Glutamatergic neuron (in vitro differentiated cells): Measurements from ENCODE around the gene APBB1IP. TPM values are rescaled to one million over a fixed set of nuclear protein-coding genes. Genes with fewer than 3 reads are reported as not detected.
"Not testable (repeated sequence)": the region's sequence is repeated elsewhere in the genome, so short reads cannot be mapped to it uniquely, and the experiment has no call there.

Source experiments
- DNase-seq: peaks from one replicate; pipeline ENCODE4 v3.0.0; 2022
- H3K27ac Mint-ChIP-seq: one replicate; pipeline ENCODE4 v1.8.0; 2020; ENCODE audit warnings: mild to moderate bottlenecking, mixed read lengths, inconsistent platforms; ENCODE audit not compliant: unreplicated experiment
- H3K27me3 Mint-ChIP-seq: one replicate; pipeline ENCODE4 v1.8.0; 2020; ENCODE audit warnings: mild to moderate bottlenecking, moderate library complexity, mixed read lengths, inconsistent platforms; ENCODE audit not compliant: unreplicated experiment
- H3K36me3 Mint-ChIP-seq: one replicate; pipeline ENCODE4 v1.8.0; 2020; ENCODE audit warnings: mild to moderate bottlenecking, mixed read lengths, inconsistent platforms; ENCODE audit not compliant: unreplicated experiment
- H3K4me1 Mint-ChIP-seq: one replicate; pipeline ENCODE4 v1.8.0; 2020; ENCODE audit warnings: mild to moderate bottlenecking, low read depth, mixed read lengths, inconsistent platforms; ENCODE audit not compliant: unreplicated experiment
- H3K4me3 Mint-ChIP-seq: one replicate; pipeline ENCODE4 v1.8.0; 2020; ENCODE audit warnings: mild to moderate bottlenecking, mixed read lengths, inconsistent platforms; ENCODE audit not compliant: unreplicated experiment
- H3K9me3 Mint-ChIP-seq: one replicate; pipeline ENCODE4 v1.8.0; 2020; ENCODE audit warnings: mild to moderate bottlenecking, moderate library complexity, mixed read lengths, inconsistent platforms; ENCODE audit not compliant: unreplicated experiment
- total RNA-seq: library from RNA; stranded (reverse); fragmentation: NEBNext Ultra II Directional; extraction: Animal tissue kit (Norgen Biotek cat#: 25700); gene quantifications from one replicate; pipeline ENCODE4 v1.2.1, GENCODE V29; 2021; ENCODE audit not compliant: unreplicated experiment
- TF ChIP-seq, protein P1 (sequence below): fragments of 200-600 bp; sonication (generic); IDR thresholded peaks from one replicate; pipeline ENCODE4 v1.5.0; 2021; ENCODE audit not compliant: partially characterized antibody, unreplicated experiment

APBB1IP gene
- total RNA-seq, 1 donor from 2014 or later, result not detected

DNA sequence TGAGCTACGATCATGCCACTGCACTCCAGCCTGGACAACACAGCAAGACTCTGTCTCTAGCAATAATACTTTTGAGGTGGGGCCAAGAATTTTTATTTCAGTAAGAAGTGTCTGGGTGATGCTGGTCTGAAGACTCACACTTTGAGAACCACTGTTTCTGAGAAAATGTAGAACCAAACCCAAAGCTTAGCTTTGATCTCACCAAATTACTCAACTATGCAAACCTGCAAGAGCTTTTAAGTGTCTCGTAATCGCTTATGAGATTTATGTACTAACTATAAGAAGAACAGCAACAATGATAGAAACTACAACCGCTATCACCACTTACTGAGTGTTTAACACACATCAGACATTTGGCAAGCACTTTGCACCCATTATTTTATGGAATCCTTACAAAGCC is 29.5 kb downstream of the APBB1IP start:
- H3K36me3 Mint-ChIP-seq, result no peaks in the 10 kb centered on the region
- no peak overlapping the region for H3K4me3 Mint-ChIP-seq
- H3K9me3 Mint-ChIP-seq, result no peaks in the 10 kb centered on the region
- TF ChIP-seq, protein P1, sequence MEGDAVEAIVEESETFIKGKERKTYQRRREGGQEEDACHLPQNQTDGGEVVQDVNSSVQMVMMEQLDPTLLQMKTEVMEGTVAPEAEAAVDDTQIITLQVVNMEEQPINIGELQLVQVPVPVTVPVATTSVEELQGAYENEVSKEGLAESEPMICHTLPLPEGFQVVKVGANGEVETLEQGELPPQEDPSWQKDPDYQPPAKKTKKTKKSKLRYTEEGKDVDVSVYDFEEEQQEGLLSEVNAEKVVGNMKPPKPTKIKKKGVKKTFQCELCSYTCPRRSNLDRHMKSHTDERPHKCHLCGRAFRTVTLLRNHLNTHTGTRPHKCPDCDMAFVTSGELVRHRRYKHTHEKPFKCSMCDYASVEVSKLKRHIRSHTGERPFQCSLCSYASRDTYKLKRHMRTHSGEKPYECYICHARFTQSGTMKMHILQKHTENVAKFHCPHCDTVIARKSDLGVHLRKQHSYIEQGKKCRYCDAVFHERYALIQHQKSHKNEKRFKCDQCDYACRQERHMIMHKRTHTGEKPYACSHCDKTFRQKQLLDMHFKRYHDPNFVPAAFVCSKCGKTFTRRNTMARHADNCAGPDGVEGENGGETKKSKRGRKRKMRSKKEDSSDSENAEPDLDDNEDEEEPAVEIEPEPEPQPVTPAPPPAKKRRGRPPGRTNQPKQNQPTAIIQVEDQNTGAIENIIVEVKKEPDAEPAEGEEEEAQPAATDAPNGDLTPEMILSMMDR, result no peak
- peaks cover 2% of the 10 kb centered on the region for H3K4me1 Mint-ChIP-seq
- H3K27ac Mint-ChIP-seq, result no peak overlapping the region
- H3K27me3 Mint-ChIP-seq, result no peaks in the 10 kb centered on the region
- DNase-seq, result no peak

DNA sequence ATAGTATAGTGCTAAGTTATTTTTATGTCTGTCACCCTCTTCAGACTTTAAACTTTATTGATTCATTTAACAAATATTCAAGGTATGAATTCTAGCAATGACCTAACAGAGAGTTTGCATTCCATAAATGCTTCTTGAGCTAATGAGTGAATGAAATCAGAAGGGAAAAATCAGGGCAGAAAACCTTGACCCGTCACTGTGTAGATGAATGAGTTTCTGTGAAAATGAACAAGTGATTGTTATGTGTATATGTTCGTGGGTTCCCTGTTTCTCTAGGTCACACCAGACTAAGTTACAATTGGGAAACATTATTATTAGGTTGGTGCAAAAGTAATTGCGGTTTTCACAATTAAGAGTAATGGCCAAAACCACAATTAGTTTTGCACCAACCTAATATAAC is 30.1 kb downstream of the APBB1IP start:
- TF ChIP-seq, protein P1, result no peak
- no peak for DNase-seq
- Mint-ChIP-seq H3K27me3 (no peaks in the 10 kb centered on the region), H3K4me3 (no peak overlapping the region), H3K27ac (no peak overlapping the region), H3K9me3 (no peaks in the 10 kb centered on the region), H3K4me1 (peaks cover 2% of the 10 kb centered on the region), H3K36me3 (no peaks in the 10 kb centered on the region)

DNA sequence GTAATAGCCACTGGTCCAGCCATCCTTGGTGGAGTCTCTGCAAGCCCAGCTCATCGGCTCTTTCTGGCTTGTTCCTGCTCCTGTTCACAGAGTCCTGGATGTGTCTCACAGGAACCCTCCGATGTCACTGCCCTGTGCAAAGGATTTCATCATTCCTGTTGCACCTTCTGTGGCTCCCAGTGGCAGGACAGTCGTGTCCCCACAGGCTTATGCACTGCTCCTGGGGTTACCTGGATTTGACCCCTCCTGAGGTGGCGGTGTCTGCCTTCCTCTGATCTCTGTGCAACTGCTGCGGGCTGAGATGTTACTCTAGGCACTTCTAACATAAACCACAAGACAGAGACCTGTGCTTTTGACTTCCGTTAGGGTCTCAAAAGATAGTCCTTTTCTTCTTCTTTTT is 30.6 kb downstream of the APBB1IP start:
- peaks cover 2% of the 10 kb centered on the region for H3K4me1 Mint-ChIP-seq
- H3K27ac Mint-ChIP-seq, result no peak overlapping the region

DNA sequence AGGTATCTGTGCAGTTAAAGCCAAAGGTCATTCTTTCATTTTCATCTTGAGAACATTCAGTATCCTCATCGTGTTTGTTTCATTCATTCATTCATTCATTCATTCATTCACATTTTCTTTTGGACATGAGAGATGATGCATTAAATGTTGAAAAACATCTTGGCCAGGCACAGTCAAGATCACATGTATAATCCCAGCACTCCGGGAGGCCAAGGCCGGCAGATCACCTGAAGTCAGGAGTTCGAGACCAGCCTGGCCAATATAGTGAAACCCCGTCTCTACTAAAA is 34.3 kb downstream of the APBB1IP start:
- TF ChIP-seq, protein P1, result no peak
- H3K4me3 Mint-ChIP-seq, result no peak overlapping the region
- no peak overlapping the region for H3K27ac Mint-ChIP-seq
- no peaks in the 10 kb centered on the region for H3K27me3 Mint-ChIP-seq
- H3K36me3 Mint-ChIP-seq, result no peaks in the 10 kb centered on the region
- H3K9me3 Mint-ChIP-seq, result no peaks in the 10 kb centered on the region
- H3K4me1 Mint-ChIP-seq, result peaks cover 2% of the 10 kb centered on the region
- no peak for DNase-seq

More for the DNA sequence above, 30.6 kb downstream of the APBB1IP start:
- Mint-ChIP-seq H3K9me3 (no peaks in the 10 kb centered on the region), H3K27me3 (no peaks in the 10 kb centered on the region), H3K4me3 (no peak overlapping the region), H3K36me3 (no peaks in the 10 kb centered on the region)
- TF ChIP-seq, protein P1, result no peak
- no peak for DNase-seq

DNA sequence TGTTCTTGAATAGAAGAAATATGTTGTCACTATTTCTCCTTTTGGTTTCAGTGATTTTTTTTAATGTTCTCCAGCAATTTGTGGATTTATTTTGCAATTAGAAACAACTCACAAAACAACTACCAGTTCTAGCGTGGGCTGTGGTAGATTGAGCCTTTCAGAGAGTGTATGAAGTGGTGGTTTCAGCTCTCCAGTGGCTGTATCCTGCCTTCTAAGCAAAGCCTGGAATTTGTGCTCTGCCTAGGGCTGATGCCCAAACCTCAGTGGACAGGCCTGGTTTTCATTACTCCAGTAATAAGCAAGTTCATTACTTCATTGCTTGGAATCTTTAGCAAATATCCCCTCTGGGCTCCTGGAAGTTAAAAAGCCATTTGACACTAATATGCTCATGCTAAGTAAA is 35.9 kb downstream of the APBB1IP start:
- no peak for DNase-seq
- H3K36me3 Mint-ChIP-seq, result no peaks in the 10 kb centered on the region
- no peak overlapping the region for H3K4me3 Mint-ChIP-seq
- peaks cover 2% of the 10 kb centered on the region for H3K4me1 Mint-ChIP-seq
- no peak overlapping the region for H3K27ac Mint-ChIP-seq
- H3K27me3 Mint-ChIP-seq, result peaks cover 2% of the 10 kb centered on the region
- H3K9me3 Mint-ChIP-seq, result no peaks in the 10 kb centered on the region
- TF ChIP-seq, protein P1, result no peak

DNA sequence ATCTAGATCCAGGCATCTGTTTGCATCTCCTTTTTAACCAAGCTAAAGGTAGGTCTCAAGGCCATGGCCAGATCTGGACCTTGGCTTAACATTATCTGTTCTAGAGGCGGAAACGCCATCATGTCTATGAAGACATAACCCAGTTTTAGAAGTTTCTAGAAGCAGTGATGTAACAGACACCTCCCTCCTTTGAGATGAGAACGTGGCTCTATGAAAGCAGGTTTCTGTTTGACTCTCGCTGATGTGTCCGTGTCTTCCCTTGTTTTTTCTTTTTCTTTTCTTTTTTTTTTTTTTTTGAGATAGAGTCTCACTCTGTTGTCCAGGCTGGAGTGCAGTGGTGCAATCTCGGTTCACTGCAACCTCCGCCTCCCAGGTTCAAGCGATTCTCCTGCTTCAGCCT is 36.7 kb downstream of the APBB1IP start:
- not testable (repeated sequence) for H3K9me3 Mint-ChIP-seq, H3K27me3 Mint-ChIP-seq, H3K36me3 Mint-ChIP-seq, H3K4me3 Mint-ChIP-seq, H3K4me1 Mint-ChIP-seq, DNase-seq, H3K27ac Mint-ChIP-seq
